ENCODE data around the gene OR10G3. TPM values are rescaled to one million over a fixed set of nuclear protein-coding genes. Genes with fewer than 3 reads are reported as not detected.

The OR10G3 gene
- total RNA-seq, 1 experiment from 2014 or later, result not detected

GRCh38 chr14:21539189-21539940 lies 40.5 kb downstream of the OR10G3 start:
- no peak for DNase-seq (ENCODE audit: low read depth)
- in situ Hi-C loops (cut with HindIII; ENCODE audit: low pct_unique_long_range_greater_than_20kb, low sequenced_read_pairs), result no loop called here

GRCh38 chr14:21537090-21537424 lies 42.8 kb downstream of the OR10G3 start:
- in situ Hi-C loops (cut with HindIII; ENCODE audit: low pct_unique_long_range_greater_than_20kb, low sequenced_read_pairs), result no loop called here
- DNase-seq (ENCODE audit: low read depth), result no peak

GRCh38 chr14:21536418-21537089 lies 43.3 kb downstream of the OR10G3 start:
- in situ Hi-C loops (cut with HindIII; ENCODE audit: low pct_unique_long_range_greater_than_20kb, low sequenced_read_pairs), result no loop called here
- DNase-seq (ENCODE audit: low read depth), result no peak

GRCh38 chr14:21535545-21536417 lies 44.1 kb downstream of the OR10G3 start:
- in situ Hi-C loops (cut with HindIII; ENCODE audit: low pct_unique_long_range_greater_than_20kb, low sequenced_read_pairs), result no loop called here
- no peak for DNase-seq (ENCODE audit: low read depth)

GRCh38 chr14:21534576-21534975 lies 45.3 kb downstream of the OR10G3 start:
- DNase-seq (ENCODE audit: low read depth), result no peak
- in situ Hi-C loops (cut with HindIII; ENCODE audit: low pct_unique_long_range_greater_than_20kb, low sequenced_read_pairs), result no loop called here

- in situ Hi-C loops (cut with HindIII; ENCODE audit: low pct_unique_long_range_greater_than_20kb, low sequenced_read_pairs), result no loop called here
These were observed 46.6 kb downstream of the OR10G3 start for GRCh38 chr14:21533294-21533693.

GRCh38 chr14:21529515-21529914 lies 50.4 kb downstream of the OR10G3 start:
- in situ Hi-C loops (cut with HindIII; ENCODE audit: low pct_unique_long_range_greater_than_20kb, low sequenced_read_pairs), result no loop called here
- no peak for DNase-seq (ENCODE audit: low read depth)

More at GRCh38 chr14:21533294-21533693, 46.6 kb downstream of the OR10G3 start:
- no peak for DNase-seq (ENCODE audit: low read depth)

GRCh38 chr14:21528381-21529348 lies 51.2 kb downstream of the OR10G3 start:
- in situ Hi-C loops (cut with HindIII; ENCODE audit: low pct_unique_long_range_greater_than_20kb, low sequenced_read_pairs), result no loop called here
- no peak for DNase-seq (ENCODE audit: low read depth)

GRCh38 chr14:21527318-21527679 lies 52.6 kb downstream of the OR10G3 start:
- in situ Hi-C loops (cut with HindIII; ENCODE audit: low pct_unique_long_range_greater_than_20kb, low sequenced_read_pairs), result no loop called here
- DNase-seq (ENCODE audit: low read depth), result no peak

- in situ Hi-C loops (cut with HindIII; ENCODE audit: low pct_unique_long_range_greater_than_20kb, low sequenced_read_pairs), result no loop called here
- no peak for DNase-seq (ENCODE audit: low read depth)
These were observed 53.1 kb downstream of the OR10G3 start for GRCh38 chr14:21526672-21527317.

- no peak for DNase-seq (ENCODE audit: low read depth)
- in situ Hi-C loops (cut with HindIII; ENCODE audit: low pct_unique_long_range_greater_than_20kb, low sequenced_read_pairs), result no loop called here
These were observed 53.8 kb downstream of the OR10G3 start, which contains the start of gene SALL2 for GRCh38 chr14:21525962-21526671. Gene SALL2, minus strand, starts transcription at chr14:21526346. Its CDS starts 219 bp downstream, at chr14:21526127.

- DNase-seq (ENCODE audit: low read depth), result no peak
- in situ Hi-C loops (cut with HindIII; ENCODE audit: low pct_unique_long_range_greater_than_20kb, low sequenced_read_pairs), result no loop called here
These were observed 54.3 kb downstream of the OR10G3 start for GRCh38 chr14:21525571-21525961.

- no peak for DNase-seq (ENCODE audit: low read depth)
- in situ Hi-C loops (cut with HindIII; ENCODE audit: low pct_unique_long_range_greater_than_20kb, low sequenced_read_pairs), result no loop called here
These were observed 55.0 kb downstream of the OR10G3 start for GRCh38 chr14:21524575-21525490.

- in situ Hi-C loops (cut with HindIII; ENCODE audit: low pct_unique_long_range_greater_than_20kb, low sequenced_read_pairs), result no loop called here
These were observed 56.7 kb downstream of the OR10G3 start for GRCh38 chr14:21523203-21523602.

GRCh38 chr14:21521501-21521900 lies 58.4 kb downstream of the OR10G3 start:
- in situ Hi-C loops (cut with HindIII; ENCODE audit: low pct_unique_long_range_greater_than_20kb, low sequenced_read_pairs), result no loop called here
- no peak for DNase-seq (ENCODE audit: low read depth)

More at GRCh38 chr14:21523203-21523602, 56.7 kb downstream of the OR10G3 start:
- DNase-seq (ENCODE audit: low read depth), result no peak

- no peak for DNase-seq (ENCODE audit: low read depth)
- in situ Hi-C loops (cut with HindIII; ENCODE audit: low pct_unique_long_range_greater_than_20kb, low sequenced_read_pairs), result no loop called here
These were observed 59.1 kb downstream of the OR10G3 start for GRCh38 chr14:21520767-21521166.
